HepG2 (cell line): Measurements from ENCODE around the gene CDH19.

Source experiments
- ARNTL ChIP-seq: sonication (generic); formaldehyde crosslinking; IDR thresholded peaks from 2 replicates; pipeline ENCODE4 v1.4.0; 2020; ENCODE audit warnings: mild to moderate bottlenecking, missing genetic modification reagents
- BHLHE40 ChIP-seq: IDR thresholded peaks from 2 replicates; pipeline ENCODE4 v1.6.1; 2011; ENCODE audit warnings: low read length, improper control_type of control experiment
- HOXA9 ChIP-seq: sonication (generic); formaldehyde crosslinking; IDR thresholded peaks from 2 replicates; pipeline ENCODE4 v1.8.1; 2022; ENCODE audit warnings: missing genetic modification reagents, mild to moderate bottlenecking, moderate library complexity, borderline replicate concordance
- KDM1A ChIP-seq: IDR thresholded peaks from 2 replicates; pipeline ENCODE4 v1.6.1; 2016; ENCODE audit warnings: missing compliant biosample characterization
- POLR2A ChIP-seq, 2 experiments: IDR thresholded peaks; 2 replicates each; pipeline ENCODE4 v1.6.1; 2011; ENCODE audit warnings: low read depth in 2 of 2, low read length in 2 of 2, mild to moderate bottlenecking in 1 of 2, moderate library complexity in 1 of 2; ENCODE audit not compliant: insufficient read depth in 1 of 2

GRCh38 chr18:66601649-66602048 is 2.2 kb downstream of the CDH19 start:
- no peak for TF ChIP-seq POLR2A (IDR thresholded peaks at IDR 0.05; ENCODE audit: insufficient read depth in 1 of 2, low read depth in 2 of 2, low read length in 2 of 2)
- TF ChIP-seq KDM1A, result no peak
- TF ChIP-seq HOXA9, result no peak
- no peak for TF ChIP-seq ARNTL
- TF ChIP-seq BHLHE40, result no peak
